NOMO-1 treated with dmso at 0.1 percent for 144 hours (cell line): ENCODE measurements around the gene NUDT22.

Source experiments
- DNase-seq: peaks from one replicate; lab custom pipeline; 2025; ENCODE audit not compliant: unreplicated experiment; lab: John Stamatoyannopoulos, UW

NUDT22 gene

GRCh38 chr11:64253481-64253880, 27.4 kb downstream of the NUDT22 start:
- DNase-seq, result no peak

GRCh38 chr11:64254326-64254725, 28.3 kb downstream of the NUDT22 start:
- no peak for DNase-seq

- DNase-seq, result no peak
Observed at GRCh38 chr11:64255135-64256128, 29.4 kb downstream of the NUDT22 start.

- no peak for DNase-seq
Observed at GRCh38 chr11:64256300-64256699, 30.2 kb downstream of the NUDT22 start.

GRCh38 chr11:64258356-64258755, 32.3 kb downstream of the NUDT22 start:
- no peak for DNase-seq

- DNase-seq, result no peak
Observed at GRCh38 chr11:64258946-64259532, 33.0 kb downstream of the NUDT22 start.

- no peak for DNase-seq
Observed at GRCh38 chr11:64259533-64260067, 33.5 kb downstream of the NUDT22 start.

- DNase-seq, result no peak
Observed at GRCh38 chr11:64260147-64260708, 34.2 kb downstream of the NUDT22 start.

- no peak for DNase-seq
Observed at GRCh38 chr11:64261556-64262080, 35.5 kb downstream of the NUDT22 start.

GRCh38 chr11:64262271-64263002, 36.4 kb downstream of the NUDT22 start:
- DNase-seq, result no peak

GRCh38 chr11:64263021-64263946, 37.2 kb downstream of the NUDT22 start:
- no peak for DNase-seq

- no peak for DNase-seq
Observed at GRCh38 chr11:64263947-64264317, 37.9 kb downstream of the NUDT22 start.

GRCh38 chr11:64264371-64264852, 38.3 kb downstream of the NUDT22 start:
- no peak for DNase-seq

GRCh38 chr11:64265176-64266160, 39.4 kb downstream of the NUDT22 start:
- DNase-seq, result no peak

GRCh38 chr11:64266339-64266738, 40.3 kb downstream of the NUDT22 start:
- no peak for DNase-seq

- DNase-seq, result no peak
Observed at GRCh38 chr11:64267207-64267945, 41.3 kb downstream of the NUDT22 start.

GRCh38 chr11:64268025-64268892, 42.2 kb downstream of the NUDT22 start:
- no peak for DNase-seq
